SU-DHL-6 (cell line): ENCODE measurements around the gene NCF1.
"Not testable (repeated sequence)": the region's sequence is repeated elsewhere in the genome, so short reads cannot be mapped to it uniquely, and the experiment has no call there.

Experiments used
- EZH2phosphoT487 ChIP-seq: fragments of 200-600 bp; sonication (generic), shearing (Covaris generic); conservative IDR thresholded peaks from 2 replicates; pipeline ENCODE4 v1.6.1; 2018; ENCODE audit warnings: mild to moderate bottlenecking, antibody characterized with exemption, low read length, moderate library complexity, mixed read lengths
- TF ChIP-seq, protein P1 (sequence below): fragments of 200-600 bp; sonication (generic); IDR thresholded peaks from one replicate; pipeline ENCODE4 v1.5.1; 2017; ENCODE audit warnings: antibody characterized with exemption, mild to moderate bottlenecking, low read length, moderate library complexity; ENCODE audit not compliant: insufficient read depth, poor library complexity, severe bottlenecking

DNA sequence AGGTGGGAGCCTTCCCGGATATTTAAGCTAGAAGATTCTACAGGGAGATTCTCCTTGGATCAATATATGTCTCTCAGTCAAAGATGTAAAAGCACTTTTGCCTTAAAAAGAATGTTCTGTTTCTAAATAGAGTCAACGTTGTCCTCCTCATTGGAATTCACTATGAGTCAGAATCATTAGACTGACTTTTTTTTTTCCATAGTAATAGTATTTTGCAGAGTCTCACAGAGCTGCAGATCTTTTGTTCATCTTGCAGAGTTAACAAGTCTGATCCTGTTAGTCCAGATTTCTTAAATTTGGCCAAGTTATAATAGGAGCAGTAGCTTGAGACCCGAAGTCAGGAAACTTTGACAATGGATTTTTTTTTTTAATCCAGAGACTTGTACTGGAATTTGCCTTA, 14.8 kb upstream of the NCF1 start:
- TF ChIP-seq, protein P1, sequence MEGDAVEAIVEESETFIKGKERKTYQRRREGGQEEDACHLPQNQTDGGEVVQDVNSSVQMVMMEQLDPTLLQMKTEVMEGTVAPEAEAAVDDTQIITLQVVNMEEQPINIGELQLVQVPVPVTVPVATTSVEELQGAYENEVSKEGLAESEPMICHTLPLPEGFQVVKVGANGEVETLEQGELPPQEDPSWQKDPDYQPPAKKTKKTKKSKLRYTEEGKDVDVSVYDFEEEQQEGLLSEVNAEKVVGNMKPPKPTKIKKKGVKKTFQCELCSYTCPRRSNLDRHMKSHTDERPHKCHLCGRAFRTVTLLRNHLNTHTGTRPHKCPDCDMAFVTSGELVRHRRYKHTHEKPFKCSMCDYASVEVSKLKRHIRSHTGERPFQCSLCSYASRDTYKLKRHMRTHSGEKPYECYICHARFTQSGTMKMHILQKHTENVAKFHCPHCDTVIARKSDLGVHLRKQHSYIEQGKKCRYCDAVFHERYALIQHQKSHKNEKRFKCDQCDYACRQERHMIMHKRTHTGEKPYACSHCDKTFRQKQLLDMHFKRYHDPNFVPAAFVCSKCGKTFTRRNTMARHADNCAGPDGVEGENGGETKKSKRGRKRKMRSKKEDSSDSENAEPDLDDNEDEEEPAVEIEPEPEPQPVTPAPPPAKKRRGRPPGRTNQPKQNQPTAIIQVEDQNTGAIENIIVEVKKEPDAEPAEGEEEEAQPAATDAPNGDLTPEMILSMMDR: not testable (repeated sequence)
- not testable (repeated sequence) for TF ChIP-seq EZH2phosphoT487
